Measurements from ENCODE around the gene PACRG.

The PACRG gene

DNA sequence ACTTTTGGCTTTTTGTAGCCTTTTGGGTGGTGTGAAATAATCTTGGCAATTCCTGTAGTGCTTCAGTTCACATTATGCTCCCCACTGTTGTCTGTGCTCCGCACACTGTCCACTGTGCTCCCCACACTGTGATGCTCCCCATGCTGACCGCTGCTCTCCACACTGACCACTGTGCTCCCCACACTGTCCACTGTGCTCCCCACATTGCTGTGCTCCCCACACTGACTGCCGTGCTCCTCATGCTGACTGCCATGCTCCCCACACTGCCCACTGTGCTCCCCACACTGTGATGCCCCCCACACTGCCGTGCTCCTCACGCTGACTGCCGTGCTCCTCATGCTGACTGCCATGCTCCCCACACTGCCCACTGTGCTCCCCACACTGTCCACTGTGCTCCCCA, 118.9 kb downstream of the PACRG start:
- H3K4me1 Mint-ChIP-seq (ENCODE audit: low read depth), result no peaks in the 10 kb centered on the region
- no peak overlapping the region for H3K27ac Mint-ChIP-seq
- no peaks in the 10 kb centered on the region for H3K27me3 Mint-ChIP-seq (ENCODE audit: low read depth)
- H3K4me3 Mint-ChIP-seq, result no peak overlapping the region
- H3K9me3 Mint-ChIP-seq, result no peaks in the 10 kb centered on the region
- no peaks in the 10 kb centered on the region for H3K36me3 Mint-ChIP-seq (ENCODE audit: low read depth)
- DNase-seq (ENCODE audit: low spot score), result no peak

DNA sequence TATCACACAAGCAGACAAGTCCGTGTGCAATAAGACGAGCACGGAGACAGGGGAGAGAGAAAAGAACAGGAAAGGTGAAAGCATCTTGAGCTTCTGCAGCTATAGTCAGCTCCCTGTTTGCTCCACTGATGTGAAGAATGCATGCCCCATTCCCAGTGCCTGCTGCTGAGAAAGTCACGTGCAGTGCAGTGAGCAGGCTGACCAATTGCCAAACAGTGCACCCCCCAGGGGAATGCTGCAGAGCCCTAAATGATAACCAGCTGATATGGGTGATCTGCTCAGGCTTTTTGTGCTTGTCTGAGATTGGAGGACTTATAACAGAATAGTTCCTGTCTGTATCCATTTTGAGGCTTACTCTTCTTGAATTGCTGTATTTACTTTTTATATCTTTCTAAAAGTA, 121.5 kb downstream of the PACRG start:
- no peaks in the 10 kb centered on the region for H3K27me3 Mint-ChIP-seq (ENCODE audit: low read depth)
- no peaks in the 10 kb centered on the region for H3K36me3 Mint-ChIP-seq (ENCODE audit: low read depth)
- no peak overlapping the region for H3K4me3 Mint-ChIP-seq
- H3K4me1 Mint-ChIP-seq (ENCODE audit: low read depth), result no peaks in the 10 kb centered on the region
- no peak overlapping the region for H3K27ac Mint-ChIP-seq
- no peak for DNase-seq (ENCODE audit: low spot score)
- H3K9me3 Mint-ChIP-seq, result no peaks in the 10 kb centered on the region

DNA sequence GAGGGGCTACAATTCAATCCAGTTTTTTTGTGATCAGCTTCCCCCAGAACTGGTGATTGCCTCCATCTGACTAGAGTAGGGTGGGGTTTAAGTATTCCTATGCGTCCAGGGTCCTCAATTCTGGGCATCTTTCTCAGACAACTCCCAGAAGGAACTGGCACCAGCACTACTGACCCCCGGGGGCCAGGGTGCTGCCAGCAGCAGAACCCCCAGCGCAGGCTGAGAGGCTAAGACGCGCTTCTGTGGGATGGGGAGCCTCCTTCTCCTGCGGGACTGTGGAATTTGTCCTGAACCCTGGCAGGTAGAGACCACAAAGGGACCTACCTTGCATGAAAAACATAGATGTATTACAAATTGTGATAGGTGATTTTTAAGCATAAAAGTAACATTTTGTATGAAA, 124.4 kb downstream of the PACRG start:
- Mint-ChIP-seq H3K27ac (no peak overlapping the region), H3K27me3 (ENCODE audit: low read depth) (no peaks in the 10 kb centered on the region), H3K9me3 (no peaks in the 10 kb centered on the region), H3K36me3 (ENCODE audit: low read depth) (no peaks in the 10 kb centered on the region), H3K4me1 (ENCODE audit: low read depth) (no peaks in the 10 kb centered on the region), H3K4me3 (no peak overlapping the region)
- DNase-seq (ENCODE audit: low spot score), result no peak

- Mint-ChIP-seq H3K4me3 (no peak overlapping the region), H3K9me3 (no peaks in the 10 kb centered on the region), H3K4me1 (ENCODE audit: low read depth) (no peaks in the 10 kb centered on the region), H3K36me3 (ENCODE audit: low read depth) (no peaks in the 10 kb centered on the region), H3K27me3 (ENCODE audit: low read depth) (peaks cover under 1% of the 10 kb centered on the region), H3K27ac (no peak overlapping the region)
- no peak for DNase-seq (ENCODE audit: low spot score)
Observed at GRCh38 chr6:162852840-162853577, 125.2 kb downstream of the PACRG start.

DNA sequence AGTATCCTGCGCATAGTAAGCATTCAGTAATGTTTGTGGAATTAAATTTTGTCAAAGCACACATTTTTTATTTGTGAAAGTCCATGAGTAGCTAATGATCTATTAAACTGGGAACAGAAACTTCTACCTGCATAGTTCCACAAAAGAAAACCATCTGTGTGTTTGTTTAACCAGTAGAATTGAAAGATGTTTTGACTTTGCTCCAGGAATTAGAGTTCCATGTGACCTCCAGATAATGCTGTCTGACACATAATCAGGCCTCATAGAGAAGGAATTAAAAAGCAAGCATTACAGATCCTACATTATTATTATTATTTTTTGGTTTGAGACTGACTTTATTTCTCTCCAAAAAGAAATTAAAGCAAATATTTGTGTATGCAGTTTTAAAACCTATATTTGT, 126.5 kb downstream of the PACRG start:
- H3K36me3 Mint-ChIP-seq (ENCODE audit: low read depth), result no peaks in the 10 kb centered on the region
- DNase-seq (ENCODE audit: low spot score), result no peak

GRCh38 chr6:162854734-162855191, 127.0 kb downstream of the PACRG start:
- no peaks in the 10 kb centered on the region for H3K4me1 Mint-ChIP-seq (ENCODE audit: low read depth)
- DNase-seq (ENCODE audit: low spot score), result no peak
- H3K27me3 Mint-ChIP-seq (ENCODE audit: low read depth), result peaks cover 4% of the 10 kb centered on the region
- H3K9me3 Mint-ChIP-seq, result no peaks in the 10 kb centered on the region
- H3K27ac Mint-ChIP-seq, result no peak overlapping the region
- H3K4me3 Mint-ChIP-seq, result no peak overlapping the region
- no peaks in the 10 kb centered on the region for H3K36me3 Mint-ChIP-seq (ENCODE audit: low read depth)

More for the DNA sequence above, 126.5 kb downstream of the PACRG start:
- Mint-ChIP-seq H3K27ac (no peak overlapping the region), H3K27me3 (ENCODE audit: low read depth) (peaks cover 4% of the 10 kb centered on the region), H3K9me3 (no peaks in the 10 kb centered on the region), H3K4me1 (ENCODE audit: low read depth) (no peaks in the 10 kb centered on the region), H3K4me3 (no peak overlapping the region)

DNA sequence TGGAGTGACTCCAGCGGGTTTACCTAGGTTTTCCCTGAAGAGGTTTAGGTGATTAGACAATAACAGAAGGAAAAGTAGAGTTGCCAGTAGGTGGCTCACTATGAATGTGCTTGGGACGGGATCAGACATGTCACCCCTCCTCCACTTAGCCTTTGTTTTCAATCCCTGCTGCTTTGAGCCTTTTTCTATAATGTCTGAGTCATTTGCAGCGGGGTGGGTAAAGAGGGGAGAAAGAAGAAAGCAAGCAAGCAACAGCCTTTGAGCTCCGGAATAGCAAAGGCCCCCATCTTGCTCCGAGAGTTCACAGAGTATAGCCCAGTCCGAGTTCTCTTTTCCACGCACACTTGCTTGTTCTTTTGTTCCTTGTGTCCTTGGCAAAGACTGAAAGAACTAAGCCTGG, 129.1 kb downstream of the PACRG start:
- peaks cover 3% of the 10 kb centered on the region for H3K9me3 Mint-ChIP-seq

DNA sequence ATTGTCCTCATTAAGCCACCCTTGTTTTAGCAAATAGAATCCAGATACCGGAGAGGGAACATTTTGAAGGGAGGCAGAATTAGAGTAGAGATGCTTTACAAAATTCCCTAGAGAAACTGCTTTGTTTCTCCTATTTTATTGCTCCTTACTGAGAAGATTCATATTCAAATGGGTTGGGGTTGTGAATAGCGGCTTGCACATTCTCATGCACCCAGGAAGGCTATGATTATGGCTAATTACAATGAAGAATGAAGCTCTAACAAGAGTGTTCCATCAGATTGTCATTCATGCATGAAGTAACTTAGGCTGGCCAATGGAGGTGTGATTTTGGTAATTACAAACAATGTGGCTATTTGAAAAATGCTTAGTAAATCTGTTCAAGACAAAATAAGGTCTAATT, 129.6 kb downstream of the PACRG start:
- Mint-ChIP-seq H3K4me1 (ENCODE audit: low read depth) (no peaks in the 10 kb centered on the region), H3K27ac (no peak overlapping the region), H3K36me3 (ENCODE audit: low read depth) (no peaks in the 10 kb centered on the region), H3K27me3 (ENCODE audit: low read depth) (peaks cover 4% of the 10 kb centered on the region), H3K9me3 (peaks cover 4% of the 10 kb centered on the region), H3K4me3 (no peak overlapping the region)
- DNase-seq (ENCODE audit: low spot score), result no peak

More for the DNA sequence above, 129.1 kb downstream of the PACRG start:
- Mint-ChIP-seq H3K27ac (no peak overlapping the region), H3K27me3 (ENCODE audit: low read depth) (peaks cover 4% of the 10 kb centered on the region), H3K36me3 (ENCODE audit: low read depth) (no peaks in the 10 kb centered on the region), H3K4me1 (ENCODE audit: low read depth) (no peaks in the 10 kb centered on the region), H3K4me3 (no peak overlapping the region)
- DNase-seq (ENCODE audit: low spot score), result no peak

- Mint-ChIP-seq H3K27ac (no peak overlapping the region), H3K9me3 (peaks cover 4% of the 10 kb centered on the region), H3K27me3 (ENCODE audit: low read depth) (peaks cover 4% of the 10 kb centered on the region), H3K4me3 (no peak overlapping the region), H3K36me3 (ENCODE audit: low read depth) (no peaks in the 10 kb centered on the region), H3K4me1 (ENCODE audit: low read depth) (no peaks in the 10 kb centered on the region)
- DNase-seq (ENCODE audit: low spot score), result no peak
Observed at GRCh38 chr6:162862462-162862861, 134.7 kb downstream of the PACRG start.

DNA sequence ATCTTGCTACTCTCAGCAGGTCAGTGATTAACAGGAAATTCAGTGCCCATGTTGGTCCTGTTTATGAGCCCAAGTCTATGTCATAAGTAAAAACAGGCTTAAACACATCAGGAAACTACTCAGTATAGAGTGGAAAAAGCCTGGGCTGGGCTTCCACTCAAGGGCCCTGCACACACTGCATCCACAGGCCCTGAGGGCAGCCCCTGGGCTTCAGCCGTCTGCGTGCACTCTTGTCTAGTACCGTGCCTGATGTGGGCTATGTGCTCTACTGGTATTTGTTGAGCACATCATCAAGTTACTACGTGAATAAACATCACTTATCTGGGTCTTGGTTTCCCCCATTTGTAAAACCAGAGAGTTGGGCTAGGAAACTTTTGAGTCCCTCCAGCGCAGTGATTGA, 135.2 kb downstream of the PACRG start:
- Mint-ChIP-seq H3K4me1 (ENCODE audit: low read depth) (no peaks in the 10 kb centered on the region), H3K27me3 (ENCODE audit: low read depth) (peaks cover 4% of the 10 kb centered on the region), H3K9me3 (peaks cover 4% of the 10 kb centered on the region), H3K27ac (no peak overlapping the region), H3K36me3 (ENCODE audit: low read depth) (no peaks in the 10 kb centered on the region), H3K4me3 (no peak overlapping the region)
- no peak for DNase-seq (ENCODE audit: low spot score)

DNA sequence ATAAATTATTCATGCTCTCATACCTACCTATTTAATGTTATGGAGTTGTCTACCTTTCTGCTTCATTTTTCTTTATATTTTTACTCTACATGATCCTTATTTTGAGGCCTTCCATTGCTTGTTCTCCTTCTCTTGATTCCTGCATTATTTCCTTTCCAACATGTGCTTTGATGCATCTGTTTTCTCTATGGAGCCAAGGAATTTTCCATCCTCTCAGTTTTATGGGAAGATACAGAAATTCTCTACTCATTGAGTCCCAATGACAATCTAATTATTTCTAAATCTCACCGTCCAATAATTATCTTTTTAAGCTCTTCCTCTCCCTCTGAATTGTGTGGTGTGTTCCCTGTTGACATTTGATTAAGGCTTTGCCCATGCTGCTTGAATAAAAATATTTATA, 136.0 kb downstream of the PACRG start:
- Mint-ChIP-seq H3K4me1 (ENCODE audit: low read depth) (no peaks in the 10 kb centered on the region), H3K9me3 (peaks cover 4% of the 10 kb centered on the region), H3K4me3 (no peak overlapping the region), H3K27me3 (ENCODE audit: low read depth) (no peaks in the 10 kb centered on the region), H3K36me3 (ENCODE audit: low read depth) (no peaks in the 10 kb centered on the region), H3K27ac (no peak overlapping the region)
- no peak for DNase-seq (ENCODE audit: low spot score)

- Mint-ChIP-seq H3K4me1 (ENCODE audit: low read depth) (no peaks in the 10 kb centered on the region), H3K4me3 (no peak overlapping the region), H3K36me3 (ENCODE audit: low read depth) (no peaks in the 10 kb centered on the region), H3K27me3 (ENCODE audit: low read depth) (no peaks in the 10 kb centered on the region), H3K27ac (no peak overlapping the region), H3K9me3 (peaks cover 4% of the 10 kb centered on the region)
- no peak for DNase-seq (ENCODE audit: low spot score)
Observed at GRCh38 chr6:162864911-162865310, 137.1 kb downstream of the PACRG start.

- no peak overlapping the region for H3K27ac Mint-ChIP-seq
- H3K4me1 Mint-ChIP-seq (ENCODE audit: low read depth), result no peaks in the 10 kb centered on the region
- DNase-seq (ENCODE audit: low spot score), result no peak
- H3K36me3 Mint-ChIP-seq (ENCODE audit: low read depth), result no peaks in the 10 kb centered on the region
- H3K27me3 Mint-ChIP-seq (ENCODE audit: low read depth), result no peaks in the 10 kb centered on the region
- H3K4me3 Mint-ChIP-seq, result no peak overlapping the region
- H3K9me3 Mint-ChIP-seq, result peaks cover 3% of the 10 kb centered on the region
Observed at GRCh38 chr6:162866656-162867055, 138.9 kb downstream of the PACRG start.

DNA sequence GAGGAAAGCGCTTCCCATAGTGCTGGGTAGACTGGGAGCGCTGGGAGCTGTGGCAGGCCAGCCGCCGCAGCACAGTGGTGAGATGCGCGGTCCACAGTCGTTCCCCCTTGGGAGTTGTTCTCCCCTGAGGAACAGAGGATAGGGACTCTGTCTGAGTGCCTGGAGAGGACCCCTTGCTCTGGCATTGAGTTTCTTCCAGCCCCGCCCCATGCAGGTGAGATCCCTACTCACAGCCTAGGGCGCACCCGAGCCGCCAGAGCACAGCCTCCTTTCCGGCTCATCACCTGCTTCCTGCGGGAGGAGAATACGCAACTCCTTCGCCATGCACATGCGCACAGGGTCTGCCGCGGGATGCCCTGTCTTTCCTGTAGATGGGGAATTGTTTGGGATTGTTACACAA, 140.6 kb downstream of the PACRG start:
- H3K27ac Mint-ChIP-seq, result no peak overlapping the region
- no peaks in the 10 kb centered on the region for H3K9me3 Mint-ChIP-seq
- DNase-seq (ENCODE audit: low spot score), result no peak
- no peaks in the 10 kb centered on the region for H3K36me3 Mint-ChIP-seq (ENCODE audit: low read depth)
- H3K4me1 Mint-ChIP-seq (ENCODE audit: low read depth), result no peaks in the 10 kb centered on the region
- H3K27me3 Mint-ChIP-seq (ENCODE audit: low read depth), result no peaks in the 10 kb centered on the region
- no peak overlapping the region for H3K4me3 Mint-ChIP-seq

DNA sequence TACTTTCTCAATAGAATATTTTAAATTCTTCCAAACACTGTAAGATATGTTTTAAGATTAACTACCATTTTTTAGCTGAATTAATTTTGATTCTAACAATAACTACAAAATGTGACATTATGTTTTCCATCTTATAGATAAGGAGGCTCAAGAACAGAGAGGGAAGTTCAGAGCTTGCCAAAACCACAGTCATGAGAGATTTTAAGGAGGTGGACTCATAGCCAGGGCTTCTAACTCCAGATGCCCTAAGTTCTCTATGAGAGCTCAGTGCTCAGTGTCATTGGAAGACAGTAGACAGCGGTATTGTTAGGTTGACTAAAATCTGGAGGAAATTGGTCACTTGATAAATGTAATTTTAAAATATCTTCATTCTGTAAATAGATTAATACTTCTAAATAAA, 144.2 kb downstream of the PACRG start:
- no peak for DNase-seq (ENCODE audit: low spot score)
- no peaks in the 10 kb centered on the region for H3K36me3 Mint-ChIP-seq (ENCODE audit: low read depth)

More for the DNA sequence above, 144.2 kb downstream of the PACRG start:
- H3K4me3 Mint-ChIP-seq, result no peak overlapping the region
- H3K27me3 Mint-ChIP-seq (ENCODE audit: low read depth), result no peaks in the 10 kb centered on the region
- no peak overlapping the region for H3K27ac Mint-ChIP-seq
- H3K9me3 Mint-ChIP-seq, result no peaks in the 10 kb centered on the region
- no peaks in the 10 kb centered on the region for H3K4me1 Mint-ChIP-seq (ENCODE audit: low read depth)

Data from T-helper 2 cell treated with Interferon-gamma antibody and Interleukin-4, amounts not matched to agents 5 μg/mL and 100 μg/mL, for 36 hours (primary cell).